Measurements from ENCODE around the gene TACC2.

The TACC2 gene

DNA sequence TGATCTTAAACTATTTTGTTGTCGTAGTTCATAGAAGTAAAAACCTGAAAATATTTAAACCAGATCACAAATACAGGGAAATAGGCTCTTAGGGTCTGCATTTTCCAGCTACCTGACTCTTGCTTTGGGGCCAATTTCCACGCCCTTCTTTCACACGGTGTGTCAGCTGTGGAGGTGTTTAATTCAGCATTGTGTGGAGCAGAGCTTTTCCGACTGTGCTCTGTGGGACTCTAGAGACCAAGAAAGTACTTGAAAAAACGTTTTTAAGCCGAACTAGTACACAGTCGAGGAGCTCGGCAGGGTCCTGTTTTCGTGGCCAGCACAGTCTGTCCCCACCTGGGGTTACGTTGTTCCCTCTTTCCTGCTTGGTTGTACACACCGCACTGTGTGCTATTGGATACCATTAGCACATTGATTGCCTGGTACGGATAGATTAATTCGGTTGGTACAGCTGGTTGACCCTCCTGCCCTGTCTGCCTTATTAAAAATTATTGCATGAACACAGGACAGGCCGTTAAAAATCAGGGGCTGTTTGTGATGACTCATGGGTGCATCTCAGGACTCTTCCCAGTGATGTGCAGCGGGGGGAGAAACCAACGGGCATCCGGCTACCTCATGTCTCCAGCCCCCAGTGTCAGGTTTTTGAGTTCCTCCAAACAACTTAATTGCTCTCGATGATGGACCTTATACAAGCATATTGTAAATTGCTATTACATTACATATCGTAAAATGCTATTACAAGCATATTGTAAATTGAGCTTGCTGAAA is 201.4 kb downstream of the TACC2 start:
- Histone ChIP-seq H3K9me2 (ENCODE audit: low read depth, low read length) (no peaks in the 10 kb centered on the region), H4K20me1 (ENCODE audit: insufficient read depth, low read length) (no peaks in the 10 kb centered on the region), H3K27ac (ENCODE audit: low read depth, low read length, poor library complexity, severe bottlenecking) (no peak overlapping the region), H3K4me2 (ENCODE audit: low read length) (no peak overlapping the region), H3K4me1 (ENCODE audit: insufficient read depth, low read length, severe bottlenecking) (no peaks in the 10 kb centered on the region), H3K36me3 (ENCODE audit: insufficient read depth, low read length) (no peaks in the 10 kb centered on the region), H3F3A (ENCODE audit: insufficient read depth, low read length) (no peaks in the 10 kb centered on the region), H3K9ac (ENCODE audit: low read length) (no peak overlapping the region), H3K9me3 (ENCODE audit: low read length) (no peaks in the 10 kb centered on the region), H3K4me3 (ENCODE audit: low read depth, low read length, poor library complexity, severe bottlenecking) (no peak overlapping the region), H3K27me3 (ENCODE audit: insufficient read depth, low read length) (0 out of 2 replicates have a peak, but pooled peaks cover 5% of the 10 kb centered on the region), H3K79me2 (ENCODE audit: insufficient read depth, low read length) (no peaks in the 10 kb centered on the region), H2AFZ (ENCODE audit: low read length) (no peak overlapping the region)
- TF ChIP-seq, protein P1, sequence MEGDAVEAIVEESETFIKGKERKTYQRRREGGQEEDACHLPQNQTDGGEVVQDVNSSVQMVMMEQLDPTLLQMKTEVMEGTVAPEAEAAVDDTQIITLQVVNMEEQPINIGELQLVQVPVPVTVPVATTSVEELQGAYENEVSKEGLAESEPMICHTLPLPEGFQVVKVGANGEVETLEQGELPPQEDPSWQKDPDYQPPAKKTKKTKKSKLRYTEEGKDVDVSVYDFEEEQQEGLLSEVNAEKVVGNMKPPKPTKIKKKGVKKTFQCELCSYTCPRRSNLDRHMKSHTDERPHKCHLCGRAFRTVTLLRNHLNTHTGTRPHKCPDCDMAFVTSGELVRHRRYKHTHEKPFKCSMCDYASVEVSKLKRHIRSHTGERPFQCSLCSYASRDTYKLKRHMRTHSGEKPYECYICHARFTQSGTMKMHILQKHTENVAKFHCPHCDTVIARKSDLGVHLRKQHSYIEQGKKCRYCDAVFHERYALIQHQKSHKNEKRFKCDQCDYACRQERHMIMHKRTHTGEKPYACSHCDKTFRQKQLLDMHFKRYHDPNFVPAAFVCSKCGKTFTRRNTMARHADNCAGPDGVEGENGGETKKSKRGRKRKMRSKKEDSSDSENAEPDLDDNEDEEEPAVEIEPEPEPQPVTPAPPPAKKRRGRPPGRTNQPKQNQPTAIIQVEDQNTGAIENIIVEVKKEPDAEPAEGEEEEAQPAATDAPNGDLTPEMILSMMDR (IDR thresholded peaks at IDR 0.05; ENCODE audit: low read length), result no peak
- no peak for TF ChIP-seq EZH2 (IDR thresholded peaks at IDR 0.05; ENCODE audit: borderline replicate concordance, low read length)

DNA sequence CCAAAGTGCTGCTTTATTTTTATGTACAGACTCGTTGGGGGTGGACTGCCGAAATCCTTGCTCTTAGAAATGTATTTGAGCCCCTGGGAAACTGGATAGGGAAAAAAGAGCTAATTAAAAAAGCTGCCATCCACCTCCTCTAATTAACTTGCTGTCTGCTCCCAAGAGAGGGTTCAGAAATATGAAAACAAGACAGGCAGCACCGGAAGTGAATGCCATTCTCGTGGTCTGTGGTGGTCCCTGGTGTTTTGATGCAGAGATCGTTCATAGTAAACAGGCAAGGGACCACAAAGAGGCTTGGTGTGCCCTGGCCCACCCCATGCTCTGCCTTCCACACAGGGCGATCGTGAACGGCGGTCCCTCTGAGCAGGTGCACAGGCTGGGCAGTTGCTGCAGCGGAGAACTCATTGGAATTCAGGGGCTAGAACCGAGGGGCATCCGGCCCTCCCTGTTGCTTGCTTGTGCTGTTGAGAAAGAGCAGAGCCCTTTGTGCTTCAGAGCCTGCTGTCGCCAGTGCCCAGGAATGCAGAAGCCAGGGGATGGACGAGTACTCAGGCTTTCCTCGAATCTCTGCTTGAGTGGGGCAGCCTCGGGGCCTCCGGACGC is 203.1 kb downstream of the TACC2 start:
- H3F3A ChIP-seq (ENCODE audit: insufficient read depth, low read length), result no peaks in the 10 kb centered on the region
- H3K4me2 ChIP-seq (ENCODE audit: low read length), result no peak overlapping the region
- 0 out of 2 replicates have a peak, but pooled peaks cover 1% of the 10 kb centered on the region for H3K27me3 ChIP-seq (ENCODE audit: insufficient read depth, low read length)
- H3K27ac ChIP-seq (ENCODE audit: low read depth, low read length, poor library complexity, severe bottlenecking), result no peak overlapping the region
- H3K9me3 ChIP-seq (ENCODE audit: low read length), result no peaks in the 10 kb centered on the region
- H3K9ac ChIP-seq (ENCODE audit: low read length), result no peak overlapping the region
- no peak overlapping the region for H2AFZ ChIP-seq (ENCODE audit: low read length)
- TF ChIP-seq, protein P1 (IDR thresholded peaks at IDR 0.05; ENCODE audit: low read length), result no peak
- TF ChIP-seq EZH2 (IDR thresholded peaks at IDR 0.05; ENCODE audit: borderline replicate concordance, low read length), result no peak
- no peaks in the 10 kb centered on the region for H4K20me1 ChIP-seq (ENCODE audit: insufficient read depth, low read length)
- H3K9me2 ChIP-seq (ENCODE audit: low read depth, low read length), result no peaks in the 10 kb centered on the region
- no peaks in the 10 kb centered on the region for H3K79me2 ChIP-seq (ENCODE audit: insufficient read depth, low read length)
- no peak overlapping the region for H3K4me3 ChIP-seq (ENCODE audit: low read depth, low read length, poor library complexity, severe bottlenecking)
- no peaks in the 10 kb centered on the region for H3K36me3 ChIP-seq (ENCODE audit: insufficient read depth, low read length)
- H3K4me1 ChIP-seq (ENCODE audit: insufficient read depth, low read length, severe bottlenecking), result no peaks in the 10 kb centered on the region

DNA sequence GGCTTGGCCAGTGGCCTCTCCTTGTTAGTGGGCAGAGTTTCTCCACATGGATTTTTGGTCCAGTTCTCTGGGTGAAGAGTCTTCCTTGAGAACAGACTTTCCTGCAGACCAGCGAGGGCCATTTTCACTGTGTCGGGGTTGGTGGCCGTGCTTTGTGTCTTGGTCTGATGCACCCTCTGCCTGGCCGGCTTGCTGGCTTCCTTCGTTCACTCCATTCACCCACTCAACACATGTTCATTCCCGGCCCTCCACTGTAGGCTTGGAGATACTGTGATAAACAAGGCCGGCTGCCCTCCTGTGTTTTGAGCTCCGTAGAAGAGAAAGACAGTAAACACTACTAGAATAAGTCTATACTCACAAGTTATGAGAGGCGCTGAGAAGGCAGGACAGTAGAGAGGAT is 205.3 kb downstream of the TACC2 start:
- TF ChIP-seq EZH2 (IDR thresholded peaks at IDR 0.05; ENCODE audit: borderline replicate concordance, low read length), result no peak
- TF ChIP-seq, protein P1 (IDR thresholded peaks at IDR 0.05; ENCODE audit: low read length), result no peak
- no peak overlapping the region for H3K9ac ChIP-seq (ENCODE audit: low read length)
- H3K27ac ChIP-seq (ENCODE audit: low read depth, low read length, poor library complexity, severe bottlenecking), result no peak overlapping the region
- H3K9me3 ChIP-seq (ENCODE audit: low read length), result no peaks in the 10 kb centered on the region
- no peak overlapping the region for H2AFZ ChIP-seq (ENCODE audit: low read length)
- no peak overlapping the region for H3K4me2 ChIP-seq (ENCODE audit: low read length)
- H3K4me1 ChIP-seq (ENCODE audit: insufficient read depth, low read length, severe bottlenecking), result no peaks in the 10 kb centered on the region
- H4K20me1 ChIP-seq (ENCODE audit: insufficient read depth, low read length), result no peaks in the 10 kb centered on the region
- H3K4me3 ChIP-seq (ENCODE audit: low read depth, low read length, poor library complexity, severe bottlenecking), result no peak overlapping the region
- no peaks in the 10 kb centered on the region for H3K79me2 ChIP-seq (ENCODE audit: insufficient read depth, low read length)
- H3K9me2 ChIP-seq (ENCODE audit: low read depth, low read length), result no peaks in the 10 kb centered on the region
- no peaks in the 10 kb centered on the region for H3K27me3 ChIP-seq (ENCODE audit: insufficient read depth, low read length)
- no peaks in the 10 kb centered on the region for H3F3A ChIP-seq (ENCODE audit: insufficient read depth, low read length)
- no peaks in the 10 kb centered on the region for H3K36me3 ChIP-seq (ENCODE audit: insufficient read depth, low read length)
